Pancreas (tissue), 10 donors: Measurements from ENCODE around the gene MRTO4. TPM values are rescaled to one million over a fixed set of nuclear protein-coding genes. Genes with fewer than 3 reads are reported as not detected.

Source experiments
- ATAC-seq, 4 donors: fragments of 200-7000 bp; cut with Tn5 transposase; one replicate each; pipeline versions ENCODE4 v1.8.0 to v1.9.1; 2020; ENCODE audit warnings: mild to moderate bottlenecking in 4 of 4, moderate library complexity in 4 of 4
- DNase-seq, 6 donors: peaks; one replicate each; pipeline ENCODE4 v3.0.0-alpha.2; 2020
- FAIRE-seq: peaks from 2 replicates; lab custom pipeline; 2012; peaks lifted over from hg19 to GRCh38; lab: Jason Lieb, UNC
- H3K27ac ChIP-seq, 4 donors: fragments of 200-600 bp; sonication (generic); 1 replicate in 3 of 4; 2 replicates in 1 of 4; pipeline versions ENCODE4 v1.5.0 to v1.8.0; 2020
- H3K27me3 ChIP-seq, 4 donors: fragments of 200-600 bp; one replicate each; pipeline ENCODE4 v1.8.0; 2021
- H3K36me3 ChIP-seq, 3 donors: fragments of 200-600 bp; sonication (generic) in 1 of 3; one replicate each; pipeline versions ENCODE4 v1.5.0 to v1.8.0; 2020 to 2021
- H3K4me1 ChIP-seq, 3 donors: fragments of 200-600 bp; one replicate each; pipeline ENCODE4 v1.8.0; 2021
- H3K4me3 ChIP-seq, 4 donors: fragments of 200-600 bp; sonication (generic) in 2 of 4; one replicate each; pipeline versions ENCODE4 v1.5.0 to v1.8.0; 2020 to 2021
- H3K9me3 ChIP-seq, 4 donors: fragments of 200-600 bp; one replicate each; pipeline ENCODE4 v1.8.0; 2021
- WGBS, 2 donors: extraction: QIAGEN DNeasy Blood & Tissue Kit; methylation state at CpG; one replicate each; pipeline ENCODE4 v1.1.7; 2013; 5-methylcytosine and 5-hydroxymethylcytosine counted together
- intact Hi-C, 3 donors: fragments of 100-400 bp; cut with DNase I; formaldehyde crosslinking; loops; one replicate each; pipeline versions ENCODE4 v1.11.1 to v1.14.2; 2022
- polyA plus RNA-seq, 2 donors: library from polyadenylated mRNA; stranded (reverse); fragments of 200-250 nt; gene quantifications; one replicate each; pipeline ENCODE4 v1.2.3, GENCODE V29; 2013
- total RNA-seq, 6 donors: library from RNA; stranded (reverse); fragmentation: NEBNext Ultra II Directional in 4 of 6; extraction: Animal tissue kit (Norgen Biotek cat#: 25700) in 4 of 6; gene quantifications; one replicate each; pipeline versions ENCODE4 v1.2.1 to v1.2.4, GENCODE V29; 2021 to 2023
- TF ChIP-seq, protein P1 (sequence below), 4 donors: fragments of 200-600 bp; sonication (generic) in 3 of 4; IDR thresholded peaks; one replicate each; pipeline versions ENCODE4 v1.5.0 to v1.8.0; 2021; ENCODE audit warnings: antibody characterized with exemption in 4 of 4
- donor health status: healthy with polysubstance abuse.
- donor health status: DM: no; HTN: no; CAD: no; lungs with moderate emphysema.
- donor health status: DM: no; HTN: no; CAD: no.
- donor health status: control.
- donor health status: control.
- donor health status: Bipolar disorder and iron deficiency.
- donor health status: DM: yes; HTN: yes; CAD: no.
- donor health status: DM: no; HTN: no; CAD: no.
- donor health status: DM: no; HTN: no; CAD: no.
- donor health status: DM: yes; HTN: yes; CAD: no.

Gene MRTO4
- total and polyA plus RNA-seq, 8 donors: 12.2 to 40.9 (median 17.1) TPM

DNA sequence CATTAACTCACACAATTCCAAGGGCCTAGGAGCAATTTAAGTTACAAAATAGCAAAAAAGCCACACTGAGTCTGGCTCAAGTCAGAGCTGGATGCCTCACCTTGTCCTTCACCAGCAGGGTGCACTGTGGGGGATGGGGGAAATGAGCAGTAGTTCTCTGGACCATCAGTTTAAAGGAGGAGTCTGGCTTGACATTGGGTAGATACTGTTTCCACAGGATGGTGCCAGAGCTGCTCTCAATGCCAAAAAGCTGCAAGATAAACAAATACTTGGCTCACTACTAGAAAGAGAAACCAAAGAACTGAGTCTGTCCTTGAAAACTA, 19.1 kb upstream of the MRTO4 start:
- intact Hi-C loops: no loop called here
- H3K9me3 ChIP-seq: no peaks in the 10 kb centered on the region
- H3K4me1 ChIP-seq: peaks cover 0 to 3% (median 0%) of the 10 kb centered on the region in 3 donors
- DNase-seq (no peak), FAIRE-seq (no peak), ATAC-seq (peak in 3 of 4 donors; percentile 36 to 55 (median 38))
- TF ChIP-seq, protein P1, sequence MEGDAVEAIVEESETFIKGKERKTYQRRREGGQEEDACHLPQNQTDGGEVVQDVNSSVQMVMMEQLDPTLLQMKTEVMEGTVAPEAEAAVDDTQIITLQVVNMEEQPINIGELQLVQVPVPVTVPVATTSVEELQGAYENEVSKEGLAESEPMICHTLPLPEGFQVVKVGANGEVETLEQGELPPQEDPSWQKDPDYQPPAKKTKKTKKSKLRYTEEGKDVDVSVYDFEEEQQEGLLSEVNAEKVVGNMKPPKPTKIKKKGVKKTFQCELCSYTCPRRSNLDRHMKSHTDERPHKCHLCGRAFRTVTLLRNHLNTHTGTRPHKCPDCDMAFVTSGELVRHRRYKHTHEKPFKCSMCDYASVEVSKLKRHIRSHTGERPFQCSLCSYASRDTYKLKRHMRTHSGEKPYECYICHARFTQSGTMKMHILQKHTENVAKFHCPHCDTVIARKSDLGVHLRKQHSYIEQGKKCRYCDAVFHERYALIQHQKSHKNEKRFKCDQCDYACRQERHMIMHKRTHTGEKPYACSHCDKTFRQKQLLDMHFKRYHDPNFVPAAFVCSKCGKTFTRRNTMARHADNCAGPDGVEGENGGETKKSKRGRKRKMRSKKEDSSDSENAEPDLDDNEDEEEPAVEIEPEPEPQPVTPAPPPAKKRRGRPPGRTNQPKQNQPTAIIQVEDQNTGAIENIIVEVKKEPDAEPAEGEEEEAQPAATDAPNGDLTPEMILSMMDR (IDR thresholded peaks at IDR 0.05): no peak
- peaks cover 0 to 44% (median 6%) of the 10 kb centered on the region in 3 donors for H3K36me3 ChIP-seq
- H3K4me3 ChIP-seq: no peak overlapping the region
- no peaks in the 10 kb centered on the region for H3K27me3 ChIP-seq
- no peak overlapping the region for H3K27ac ChIP-seq

DNA sequence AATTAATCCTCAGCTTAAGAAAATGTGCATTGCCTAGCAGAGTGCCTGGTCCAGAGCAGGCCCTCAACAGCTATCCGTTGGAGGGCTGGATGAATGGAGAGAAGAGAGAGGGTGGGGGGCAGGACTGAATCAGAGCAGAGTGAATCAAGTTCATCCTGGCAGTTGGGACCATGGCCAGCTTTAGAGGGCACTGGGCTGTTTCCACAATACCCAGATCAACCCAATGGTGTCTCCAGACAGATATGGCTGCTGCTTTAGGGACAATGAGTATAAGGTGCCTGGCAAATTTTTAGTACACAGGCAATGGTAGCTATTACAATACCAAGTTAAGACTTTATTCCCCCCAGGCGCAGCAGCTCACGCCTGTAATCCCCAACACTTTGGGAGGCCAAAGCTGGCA, 17.4 kb upstream of the MRTO4 start:
- intact Hi-C loops: no loop called here
- H3K27ac ChIP-seq: no peak overlapping the region
- ATAC-seq (no peak), FAIRE-seq (no peak), DNase-seq (no peak)
- peaks cover 0 to 3% (median 0%) of the 10 kb centered on the region in 3 donors for H3K4me1 ChIP-seq
- no peaks in the 10 kb centered on the region for H3K27me3 ChIP-seq
- peaks cover 0 to 60% (median 20%) of the 10 kb centered on the region in 3 donors for H3K36me3 ChIP-seq
- H3K4me3 ChIP-seq: no peak overlapping the region
- TF ChIP-seq, protein P1 (IDR thresholded peaks at IDR 0.05): no peak
- H3K9me3 ChIP-seq: no peaks in the 10 kb centered on the region
- 97 to 98% methylated on average over 3 of the region's 3 CpGs for WGBS, 2 donors

DNA sequence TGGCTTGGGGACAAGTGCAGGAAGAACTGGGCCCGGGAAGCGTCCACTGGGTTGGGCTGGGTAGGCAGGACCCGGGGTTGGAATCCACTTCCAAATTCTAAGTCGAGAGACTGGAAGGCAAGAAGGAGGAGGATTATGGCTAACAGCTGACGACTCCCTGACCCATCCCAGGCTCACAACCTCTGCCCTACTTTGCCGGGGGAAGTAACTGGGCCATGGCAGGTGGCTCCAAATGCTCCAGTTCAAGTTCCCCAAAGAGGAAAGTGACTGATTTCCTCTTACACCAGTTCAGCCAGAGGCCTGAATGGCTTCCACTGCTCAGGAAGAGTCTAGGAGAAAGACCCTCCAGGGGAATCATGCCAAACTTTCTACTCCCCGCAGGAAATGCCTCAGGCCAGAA, 11.7 kb upstream of the MRTO4 start:
- ATAC-seq (no peak), FAIRE-seq (no peak)
- intact Hi-C loops: no loop called here

DNA sequence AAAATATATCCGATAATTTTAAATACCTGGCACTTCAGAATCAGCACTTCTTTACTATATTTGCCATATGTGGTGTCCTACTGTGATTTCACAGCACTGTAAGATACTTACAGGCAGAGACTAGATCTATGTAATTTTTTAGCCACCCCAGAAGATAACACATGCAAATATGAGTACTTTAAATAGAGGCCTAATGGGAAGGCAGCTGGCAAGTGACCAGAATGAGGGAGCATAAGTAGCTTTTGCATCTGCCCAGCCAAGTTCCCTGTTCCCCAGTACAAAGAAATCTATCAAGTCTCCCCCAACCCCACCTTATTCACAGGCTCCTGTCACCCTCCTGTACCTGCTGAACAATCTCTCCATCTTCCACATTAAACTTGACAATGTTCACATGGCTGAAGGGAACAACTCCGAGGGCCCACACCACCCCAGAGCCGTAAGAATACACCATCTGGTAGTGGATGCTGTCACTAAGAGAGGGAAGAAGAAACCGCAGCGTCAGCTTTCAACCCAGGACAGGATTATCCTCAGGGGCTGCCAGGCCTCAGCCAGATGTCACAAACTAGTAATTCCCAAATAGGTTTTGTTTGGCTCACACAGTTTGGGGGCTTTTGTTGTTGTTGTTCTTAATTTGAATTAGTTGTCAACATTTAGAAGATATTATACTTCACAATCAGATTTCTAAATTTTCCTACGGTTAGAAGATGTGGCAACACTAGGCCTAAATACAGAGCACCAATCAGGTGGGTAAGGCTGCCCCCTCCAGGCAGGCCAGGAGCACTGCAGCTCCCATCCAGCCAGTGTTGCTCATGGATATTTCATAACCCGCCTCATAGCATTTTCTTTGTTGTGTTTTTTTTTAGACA, 10.7 kb upstream of the MRTO4 start:
- FAIRE-seq (peak; percentile 86), DNase-seq (peak; percentile 35 to 86 (median 72)), ATAC-seq (peak; percentile 92 to 99 (median 98))
- WGBS, 2 donors: 64 to 65% methylated on average over 7 of the region's 7 CpGs
- TF ChIP-seq, protein P1 (IDR thresholded peaks at IDR 0.05): peak; percentile 89 to 95 (median 93)
- Histone ChIP-seq H3K9me3 (no peaks in the 10 kb centered on the region), H3K27ac (no peak overlapping the region), H3K4me3 (no peak overlapping the region), H3K36me3 (peaks cover 0 to 75% (median 33%) of the 10 kb centered on the region in 3 donors), H3K4me1 (no peaks in the 10 kb centered on the region), H3K27me3 (no peaks in the 10 kb centered on the region)
- intact Hi-C loops: no loop called here

More for the DNA sequence above, 11.7 kb upstream of the MRTO4 start:
- H3K4me1 ChIP-seq: no peaks in the 10 kb centered on the region
- no peak overlapping the region for H3K27ac ChIP-seq
- H3K27me3 ChIP-seq: no peaks in the 10 kb centered on the region
- 90 to 92% methylated on average over 7 of the region's 7 CpGs for WGBS, 2 donors
- no peak overlapping the region for H3K4me3 ChIP-seq
- H3K9me3 ChIP-seq: no peaks in the 10 kb centered on the region
- DNase-seq: no peak
- H3K36me3 ChIP-seq: peaks cover 0 to 75% (median 33%) of the 10 kb centered on the region in 3 donors
- TF ChIP-seq, protein P1 (IDR thresholded peaks at IDR 0.05): no peak
